NCI-H1105 treated with DMSO at 0.1 percent for 48 hours (cell line): ENCODE results near the gene SPDEF.

Experiments
- DNase-seq: peaks from one replicate; lab custom pipeline; 2025; lab: John Stamatoyannopoulos, UW

SPDEF gene

DNA sequence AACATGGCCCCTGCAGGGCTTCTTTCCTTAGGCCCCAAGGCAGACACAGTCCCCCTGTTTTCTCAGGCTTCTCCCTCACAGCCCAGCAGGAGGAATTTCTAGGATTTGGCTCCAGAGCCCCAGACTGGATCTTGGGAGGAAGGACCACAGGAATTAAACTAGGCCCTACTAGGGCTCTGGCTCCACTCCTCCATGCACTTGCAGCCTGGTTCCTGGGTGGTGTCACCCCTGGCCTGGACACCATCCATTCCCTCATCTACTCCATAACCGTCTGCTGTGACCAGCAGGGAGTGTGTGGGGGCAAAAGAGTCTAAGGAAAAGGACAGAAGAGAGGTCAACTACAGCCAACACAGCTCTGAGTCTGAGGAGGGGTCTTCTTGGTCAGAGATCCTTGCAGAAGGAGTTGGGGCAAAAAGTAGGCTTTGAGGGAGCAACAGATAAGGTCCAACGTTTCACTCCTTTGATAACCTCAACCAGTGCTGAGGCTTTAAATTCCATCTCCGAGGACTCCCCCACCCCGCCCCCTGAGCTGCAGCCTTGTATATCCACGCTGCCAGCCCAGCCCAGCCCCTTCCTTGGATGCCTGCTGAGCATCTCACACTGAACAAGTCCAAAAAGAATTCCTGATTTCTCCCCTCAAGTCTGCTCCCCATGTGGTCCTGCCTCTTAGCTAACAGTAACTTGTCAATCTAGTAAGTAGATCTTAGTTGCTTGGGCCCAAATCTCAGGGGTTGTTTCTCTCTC lies 27.9 kb upstream of the SPDEF start:
- no peak for DNase-seq

DNA sequence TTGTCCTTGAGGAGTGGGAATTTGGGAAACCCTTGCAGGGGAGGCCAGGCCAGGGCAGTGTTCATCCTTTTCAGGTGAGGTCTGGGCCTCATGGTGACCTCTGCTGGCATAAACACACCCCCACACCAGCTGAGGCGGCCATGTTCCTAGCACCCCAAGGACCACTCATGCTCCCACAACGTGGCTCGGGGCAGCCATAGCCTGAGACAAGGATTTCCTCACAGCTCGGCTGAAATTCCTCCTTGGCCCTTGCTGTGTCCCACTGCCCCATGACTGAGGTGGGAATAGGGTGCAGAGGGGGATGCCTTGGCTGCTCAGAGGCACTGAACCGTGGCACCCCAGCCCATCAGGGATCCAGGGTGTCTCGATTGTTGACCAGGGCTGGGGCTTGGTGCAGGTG lies 27.3 kb upstream of the SPDEF start:
- DNase-seq = no peak

DNA sequence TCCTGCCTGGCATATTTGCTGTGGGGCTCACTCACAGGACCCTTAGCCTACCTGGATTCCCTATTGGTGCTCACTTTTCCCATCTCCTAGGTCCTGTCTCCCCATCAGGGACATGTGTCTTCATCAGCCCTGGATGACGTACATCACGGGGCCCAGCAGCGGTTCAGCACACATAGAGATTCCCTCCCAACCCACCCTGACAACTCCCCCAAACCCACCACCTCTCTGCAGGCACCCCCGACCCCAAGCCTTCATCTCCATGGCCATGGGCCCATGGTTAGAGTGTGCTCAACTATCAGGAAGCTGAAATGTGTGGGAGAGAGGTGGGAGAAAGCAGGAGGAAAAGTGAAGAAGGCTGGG lies 25.4 kb upstream of the SPDEF start:
- DNase-seq = no peak

DNA sequence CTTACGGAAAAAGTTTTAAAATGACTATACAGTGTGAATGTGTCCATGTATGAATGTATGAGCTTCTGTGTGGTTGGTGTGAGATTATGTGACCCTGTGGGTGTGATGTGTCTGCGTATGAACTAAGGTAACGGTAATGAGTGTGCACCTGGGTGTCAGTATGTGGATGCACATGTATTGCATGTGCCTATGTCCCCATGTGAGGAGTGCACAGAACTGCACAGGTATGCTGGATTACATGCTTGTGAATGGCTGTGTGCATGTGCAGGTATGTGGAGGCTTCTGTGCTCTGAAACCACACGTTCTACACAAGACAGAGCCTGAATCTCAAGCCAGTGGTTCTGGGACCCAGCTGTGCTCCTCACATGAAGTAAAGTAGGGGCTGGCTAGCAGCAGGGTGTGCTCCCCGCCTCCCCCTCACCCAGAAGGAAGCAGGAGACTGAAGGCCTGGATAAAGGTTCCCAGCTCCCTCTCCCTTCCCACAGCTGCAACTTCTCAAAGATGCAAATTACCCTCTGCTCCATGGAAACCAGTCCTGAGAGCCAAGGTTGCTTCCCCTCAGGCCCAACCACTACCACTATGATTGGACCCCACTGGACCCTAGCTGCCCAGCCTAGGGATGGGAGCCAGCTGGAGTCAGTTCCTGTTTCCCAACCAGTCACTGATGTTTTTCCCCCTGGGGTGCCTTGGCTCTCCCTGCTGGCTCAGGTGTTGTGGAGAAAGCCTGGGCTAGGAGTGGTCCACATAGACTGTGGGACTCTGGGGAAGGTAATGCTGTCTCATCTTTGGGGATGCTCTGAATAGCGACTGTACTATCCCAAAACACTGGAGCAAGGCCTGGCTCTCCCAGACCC lies 24.8 kb upstream of the SPDEF start:
- no peak for DNase-seq

DNA sequence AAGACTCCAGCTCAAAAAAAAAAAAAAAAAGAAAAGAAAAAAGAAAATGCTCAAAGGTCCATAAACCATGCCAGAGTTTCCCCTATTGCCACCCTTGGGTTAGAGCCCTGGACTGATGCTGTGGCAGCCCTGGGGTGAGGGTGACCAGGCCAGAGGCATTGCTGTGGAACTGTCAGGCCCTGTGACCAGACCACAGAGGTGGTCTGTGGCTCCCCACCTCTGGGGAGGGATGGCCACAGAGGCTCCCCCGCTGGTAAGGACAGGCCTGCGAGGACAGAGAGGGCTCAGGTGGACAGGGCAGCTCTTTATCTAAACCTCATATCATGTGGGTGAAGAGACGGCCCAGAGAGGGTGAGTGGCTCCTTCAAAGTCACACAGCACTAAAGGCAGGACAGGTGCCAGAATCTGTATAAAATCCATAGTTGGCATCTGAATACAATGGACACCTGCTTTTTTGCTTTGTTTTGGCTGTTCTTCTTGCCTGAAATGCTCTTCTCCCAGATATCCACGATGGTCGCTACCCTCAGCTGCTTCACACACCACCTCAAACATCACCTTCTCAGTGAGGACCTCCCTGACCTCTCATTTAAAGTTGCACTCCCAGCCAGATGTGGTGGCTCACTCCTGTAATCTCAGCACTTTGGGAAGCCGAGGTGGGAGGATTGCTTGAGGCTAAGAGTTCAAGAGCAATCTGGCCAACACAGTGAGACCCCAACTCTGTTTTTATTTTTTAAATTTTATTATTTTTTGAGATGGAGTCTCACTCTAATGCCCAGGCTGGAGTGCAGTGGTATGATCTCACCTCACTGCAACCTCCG lies 22.5 kb upstream of the SPDEF start:
- no peak for DNase-seq

DNA sequence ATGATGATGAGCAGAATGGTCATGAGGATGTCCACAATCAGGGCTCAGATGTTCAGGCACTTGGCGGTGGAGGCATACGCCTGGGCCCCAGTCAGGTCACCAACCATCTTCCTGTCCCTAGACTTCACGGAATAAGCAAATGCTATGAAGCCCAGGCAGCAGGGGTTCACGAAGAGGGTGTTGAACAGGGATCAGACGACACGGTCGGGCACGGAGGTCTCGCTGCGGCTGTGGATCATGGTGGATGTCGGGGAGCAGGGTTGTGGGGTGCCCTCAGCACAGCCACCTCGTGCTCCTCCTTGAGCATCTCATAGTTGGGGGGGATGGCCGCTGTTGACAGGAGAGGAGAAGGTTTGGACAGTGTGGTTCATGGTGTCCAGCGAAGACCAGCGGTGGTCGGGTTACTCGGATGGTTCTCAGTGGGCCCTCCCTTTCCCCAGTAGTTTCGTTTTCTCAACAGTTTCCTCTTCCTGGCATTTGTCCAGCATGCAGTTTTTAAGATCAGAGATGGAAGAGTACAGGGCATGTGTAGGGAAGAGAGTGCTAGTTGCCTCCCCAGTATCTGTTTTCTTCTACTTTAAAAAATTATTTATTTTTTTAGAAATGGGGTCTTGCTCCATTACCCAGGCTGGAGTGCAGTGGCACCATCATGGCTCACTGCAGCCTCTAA lies 20.3 kb upstream of the SPDEF start:
- no peak for DNase-seq

DNA sequence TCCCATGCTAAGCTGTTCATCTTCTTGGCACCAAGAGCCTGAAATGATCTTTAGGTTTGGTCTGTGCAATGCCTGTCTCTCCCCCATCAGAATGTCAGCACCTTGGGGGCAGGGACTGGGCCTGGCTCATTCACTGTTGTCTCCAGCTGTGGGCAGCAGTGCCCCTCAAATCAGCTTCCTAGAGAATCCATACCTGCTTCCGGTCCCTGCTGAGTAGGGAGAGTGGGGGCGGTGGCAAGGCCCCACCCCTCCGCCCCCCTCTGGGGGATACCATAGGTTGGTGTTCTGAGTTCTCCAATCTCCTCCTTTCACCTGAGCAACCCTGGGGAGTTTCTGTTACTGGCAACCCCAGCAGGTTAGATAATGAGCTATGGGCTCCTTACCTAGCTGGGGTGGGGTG lies 19.2 kb upstream of the SPDEF start:
- DNase-seq = no peak

DNA sequence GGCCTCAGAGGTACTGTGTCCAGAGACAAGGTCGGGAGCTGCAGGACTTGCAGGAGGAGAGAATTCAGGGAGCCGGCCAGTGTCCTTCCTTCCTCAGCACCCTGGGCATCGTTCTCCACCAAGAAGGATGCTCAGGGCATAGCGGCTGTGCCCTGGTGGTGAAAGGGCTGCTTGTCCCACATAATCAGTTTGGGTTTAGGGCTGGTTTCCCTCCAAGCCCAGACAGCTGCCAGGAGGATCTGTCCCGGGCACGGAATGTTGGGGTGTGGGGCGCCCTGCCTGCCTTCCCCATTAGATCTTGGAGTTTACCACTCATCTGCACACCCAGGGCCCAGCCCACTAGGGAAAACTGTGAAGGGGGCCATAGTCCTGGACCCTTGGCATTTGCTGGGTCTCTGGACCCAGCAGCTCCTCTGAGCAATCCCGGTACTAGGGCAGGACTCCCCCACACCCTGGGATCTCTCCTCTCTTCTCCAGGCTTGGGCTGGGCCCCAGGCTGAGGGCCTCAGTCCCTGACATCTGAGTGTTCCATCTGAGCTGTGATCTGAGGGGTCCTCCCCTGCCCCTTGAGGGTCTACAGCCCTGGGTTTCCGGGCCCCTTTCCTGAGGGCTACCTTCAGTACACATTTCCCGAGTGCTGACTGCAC lies 18.6 kb upstream of the SPDEF start:
- no peak for DNase-seq

DNA sequence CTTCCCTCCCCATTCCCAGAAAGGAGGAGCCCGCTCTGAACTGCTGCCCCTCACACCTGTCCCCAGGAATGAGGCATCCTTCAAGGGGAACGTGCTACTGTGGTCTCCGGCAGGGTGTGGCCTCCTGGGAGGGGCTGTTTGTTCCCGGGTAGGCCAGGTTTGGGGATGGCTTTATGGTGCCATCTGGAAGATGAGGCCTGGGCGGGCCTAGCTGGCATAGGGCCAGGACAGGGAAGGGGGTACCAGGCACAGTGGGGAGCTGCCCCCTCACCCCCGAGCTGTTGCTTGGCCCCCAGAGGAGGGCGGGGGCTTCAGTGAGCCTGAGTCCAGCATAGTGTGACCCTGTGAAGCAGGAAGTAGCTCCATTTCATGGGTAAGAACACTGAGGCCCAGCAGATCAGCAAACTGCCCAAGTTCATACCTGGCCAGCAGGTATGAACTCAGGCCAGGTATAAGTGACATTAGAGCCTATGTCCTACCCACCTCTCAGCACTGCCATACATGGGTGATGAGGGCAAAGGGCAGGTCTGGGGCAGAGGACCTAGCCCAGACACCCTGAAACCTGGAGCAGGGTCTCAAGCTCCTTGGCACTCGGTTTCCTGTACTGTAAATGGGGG lies 17.5 kb upstream of the SPDEF start:
- no peak for DNase-seq

DNA sequence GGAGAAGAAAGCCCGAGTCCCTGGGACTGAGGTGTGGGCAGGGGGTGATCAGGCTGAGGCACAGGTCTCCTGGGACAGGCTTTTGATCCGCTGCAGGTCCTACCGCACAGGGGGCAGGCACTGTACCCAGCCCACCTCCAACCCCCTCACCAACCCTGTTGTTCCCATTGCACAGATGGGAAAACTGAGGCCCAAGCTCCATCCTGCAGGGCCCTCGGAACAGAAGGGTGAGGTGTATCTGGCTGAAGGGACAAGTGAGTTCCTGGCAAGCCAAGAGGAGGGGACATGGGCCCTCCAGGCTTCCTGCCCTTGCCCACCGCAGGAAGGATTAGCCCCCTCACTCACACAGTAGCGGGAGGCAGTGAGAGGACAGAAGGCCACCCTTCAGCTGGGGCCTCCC lies 16.5 kb upstream of the SPDEF start:
- no peak for DNase-seq

DNA sequence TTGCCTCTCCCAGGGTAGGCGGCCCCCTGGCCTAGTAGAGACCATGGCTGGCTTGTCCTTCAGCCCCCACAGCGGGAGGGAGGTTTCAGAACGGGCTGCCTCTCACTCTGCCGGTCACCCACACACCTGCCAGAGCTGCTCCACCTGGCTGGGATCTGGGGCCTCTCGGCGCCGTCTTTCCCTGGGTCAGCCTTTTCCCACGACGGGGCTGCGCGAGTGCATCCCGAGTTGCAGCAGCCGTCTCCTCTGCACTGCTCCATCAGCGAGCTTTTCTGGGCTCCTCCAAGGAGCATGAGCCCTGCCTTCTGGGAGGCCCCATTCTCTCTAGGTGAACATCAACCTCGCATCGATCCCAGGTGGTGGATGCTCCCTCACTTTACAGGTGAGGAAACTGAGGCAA lies 15.9 kb upstream of the SPDEF start:
- no peak for DNase-seq

DNA sequence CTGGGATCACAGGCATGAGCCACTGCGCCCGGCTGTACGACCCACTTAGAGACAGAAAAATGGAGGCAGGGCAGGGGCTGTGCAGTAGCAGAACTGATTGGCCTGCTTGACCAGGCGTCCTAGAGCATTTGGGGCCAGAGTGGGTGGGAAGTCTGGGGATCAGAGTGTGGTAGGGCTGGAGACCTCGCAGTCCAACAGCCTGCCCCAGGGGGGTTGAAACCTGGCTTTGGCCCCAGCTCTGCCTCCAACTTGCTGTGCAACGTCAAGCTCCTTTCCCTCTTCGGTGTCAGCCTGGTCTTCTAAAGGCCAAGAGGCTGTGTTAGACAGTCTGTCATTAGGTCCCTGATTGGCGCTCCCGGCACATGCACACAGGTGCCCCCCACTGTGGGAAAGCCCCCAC lies 15.3 kb upstream of the SPDEF start:
- no peak for DNase-seq

DNA sequence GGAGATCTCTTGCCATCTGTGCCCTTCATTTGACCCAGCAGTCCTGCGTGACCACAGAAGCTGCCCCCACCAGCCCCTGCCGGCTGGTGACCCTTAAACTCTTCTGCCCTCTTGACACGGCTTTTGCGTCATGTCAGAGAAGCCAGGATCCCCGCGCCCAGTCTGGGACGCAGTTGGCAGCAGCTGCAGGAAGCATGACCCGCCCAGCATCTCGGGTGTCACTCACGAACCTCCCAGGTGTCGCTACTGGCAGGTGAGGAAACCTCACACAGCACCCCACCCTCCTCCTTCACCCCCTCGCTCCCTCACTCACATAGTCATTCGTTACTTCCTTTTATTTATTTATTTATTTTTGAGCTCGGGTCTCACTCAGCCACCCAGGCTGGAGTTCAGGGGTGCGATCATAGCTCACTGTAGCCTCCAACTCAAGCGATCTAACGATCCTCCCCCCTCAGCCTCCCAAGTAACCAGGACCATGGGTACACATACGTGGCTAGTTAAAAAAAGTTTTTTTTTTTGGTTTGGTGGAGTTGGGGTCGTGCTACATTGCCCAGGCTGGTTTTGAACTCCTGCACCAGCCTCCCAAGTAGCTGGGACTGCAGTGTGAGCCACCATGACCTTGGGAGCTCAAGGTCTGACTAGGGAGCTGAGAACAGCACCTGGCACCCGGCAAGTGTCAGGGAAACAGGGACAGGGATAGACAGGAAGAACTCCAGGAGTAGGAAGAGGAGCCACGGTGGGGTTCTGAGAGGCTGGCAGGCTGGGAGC lies 14.1 kb upstream of the SPDEF start:
- no peak for DNase-seq

DNA sequence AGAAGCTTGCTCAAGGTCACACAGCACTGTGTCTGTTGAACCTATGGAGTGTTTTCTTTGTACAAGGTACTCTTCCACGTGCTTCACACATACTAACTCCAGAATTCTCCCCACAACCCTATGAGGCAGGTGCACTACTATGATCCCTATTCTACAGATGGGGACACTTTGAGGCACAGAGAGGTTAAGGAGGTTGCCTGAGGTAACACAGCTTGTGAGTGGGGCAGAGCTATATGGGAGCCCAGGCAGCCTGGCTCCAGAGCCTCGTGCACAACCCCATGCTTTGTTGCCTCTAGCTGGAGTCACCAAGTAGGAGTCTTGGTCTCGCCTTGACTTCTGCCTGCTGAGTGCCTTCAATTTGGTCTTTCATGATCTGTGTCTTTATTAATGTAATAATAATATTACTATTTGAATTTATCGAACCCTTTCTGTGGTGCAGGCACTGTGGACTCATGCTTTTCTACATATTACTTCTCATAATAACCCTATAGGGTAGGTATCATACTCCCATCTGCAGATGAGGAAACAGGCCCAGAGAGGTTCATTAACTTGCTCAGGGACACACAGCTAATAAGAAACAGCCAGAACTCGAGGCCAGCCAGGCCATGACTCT lies 13.3 kb upstream of the SPDEF start:
- DNase-seq = no peak

DNA sequence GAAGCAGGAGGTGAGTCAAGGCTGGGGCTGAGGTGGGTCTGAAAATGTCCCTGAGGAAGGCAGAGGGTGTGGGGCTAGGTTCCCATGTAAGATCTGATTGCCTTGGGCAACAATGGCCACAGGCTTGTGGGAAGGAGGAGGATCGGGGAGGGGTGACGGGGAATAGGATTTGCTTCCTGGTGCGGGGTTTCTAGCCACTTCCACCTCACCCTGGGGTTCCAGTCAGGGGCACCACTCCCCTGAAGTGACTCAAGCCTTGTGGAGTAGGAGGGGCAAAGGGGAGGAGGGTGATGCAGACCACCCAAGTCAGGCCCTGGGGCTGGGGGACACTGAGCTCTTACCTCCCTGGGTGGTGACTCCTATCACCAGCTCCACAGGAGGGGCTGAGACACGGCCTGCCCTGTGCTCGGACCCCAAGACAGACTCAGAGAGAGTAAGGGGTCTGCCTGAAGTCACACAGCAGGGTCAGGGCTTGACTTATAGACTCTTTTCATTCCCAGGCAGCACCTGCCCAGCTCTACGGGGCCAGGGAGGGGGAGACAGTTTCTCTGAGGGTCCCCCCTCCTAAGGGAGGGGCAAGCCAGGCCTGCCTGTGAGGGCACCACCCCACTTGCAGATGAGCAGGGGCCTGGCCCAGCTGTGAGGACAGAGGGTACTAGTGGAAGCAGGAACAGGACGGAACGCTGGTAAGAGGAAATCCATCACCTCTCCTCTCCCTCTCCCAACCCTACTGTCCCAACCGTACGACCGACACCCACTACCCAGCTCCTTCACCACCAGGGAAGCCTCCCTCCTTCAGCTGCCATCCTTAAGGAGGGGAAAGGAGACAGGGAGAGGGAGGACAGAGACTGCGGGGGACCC lies 12.4 kb upstream of the SPDEF start:
- DNase-seq = no peak

DNA sequence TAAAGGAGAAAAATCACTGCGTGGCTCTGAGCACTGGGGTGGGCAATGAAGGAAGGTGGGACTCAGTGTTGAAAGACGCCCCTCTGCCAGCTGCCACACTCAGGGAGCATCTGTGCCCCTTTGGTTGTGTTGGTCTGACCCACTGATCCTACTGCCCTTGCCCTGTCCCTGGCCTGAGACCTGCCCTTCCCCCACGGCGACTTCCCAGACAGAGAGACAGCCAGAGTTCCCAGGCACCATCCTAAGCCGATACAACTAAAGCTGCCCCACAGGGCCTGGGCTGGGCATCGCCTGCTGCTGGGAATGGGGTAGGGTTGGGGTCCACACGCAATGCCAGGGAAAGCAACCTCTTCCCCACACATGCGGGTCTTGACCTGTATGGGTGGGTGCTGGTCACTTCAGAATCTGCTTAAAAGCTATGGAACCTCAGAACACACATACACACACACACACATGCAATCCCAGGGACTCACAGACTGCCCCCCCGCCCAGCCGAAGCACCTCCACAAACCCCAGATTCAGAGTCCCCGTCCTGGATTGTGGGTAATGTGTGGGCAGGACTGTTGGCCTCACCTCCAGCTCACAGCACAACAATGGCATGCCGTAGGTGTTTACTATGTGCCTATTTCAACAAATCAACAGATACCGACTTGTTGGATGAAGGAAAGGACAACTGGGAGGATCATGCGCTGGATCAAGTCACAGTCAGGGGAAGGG lies 10.9 kb upstream of the SPDEF start:
- no peak for DNase-seq

DNA sequence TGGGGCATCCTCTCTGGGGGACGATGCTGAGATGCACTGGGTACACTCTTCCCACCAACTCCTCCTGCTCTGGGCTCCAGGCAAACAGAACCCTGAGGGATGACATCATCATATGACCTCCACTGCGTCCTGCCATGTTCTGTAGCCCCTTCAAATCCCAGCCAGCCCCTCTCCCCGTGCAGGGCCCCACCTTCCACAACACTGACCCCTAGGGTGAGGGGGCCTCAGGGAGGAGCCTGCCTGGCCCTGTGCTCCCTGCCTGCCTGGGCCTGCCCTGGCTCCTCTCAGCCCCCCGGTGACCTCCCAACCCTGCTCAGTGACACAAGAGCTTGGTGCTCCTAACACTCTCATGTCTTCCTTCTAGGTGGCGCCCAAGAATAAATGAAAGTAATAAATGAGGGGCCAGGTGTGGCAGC lies 9.6 kb upstream of the SPDEF start:
- no peak for DNase-seq

DNA sequence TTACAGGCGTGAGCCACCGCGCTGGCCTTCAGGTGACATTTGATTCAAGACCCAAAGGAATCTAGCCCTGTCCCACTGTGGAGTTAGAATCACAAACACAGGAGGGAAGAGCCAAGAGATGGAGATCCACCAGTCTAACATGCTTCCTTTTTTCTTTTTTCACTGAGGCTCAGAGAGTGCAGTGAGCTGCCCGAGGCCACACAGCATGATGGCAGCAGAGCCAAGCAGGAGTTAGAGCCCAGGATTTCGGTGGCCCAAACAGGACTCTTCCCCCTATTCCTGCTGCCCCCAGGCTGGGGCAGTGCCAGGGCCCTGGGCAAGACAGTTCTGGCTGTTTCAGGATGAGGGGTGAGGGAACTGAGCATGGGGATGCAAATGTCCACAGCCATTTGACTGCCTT lies 8.1 kb upstream of the SPDEF start:
- DNase-seq = no peak

DNA sequence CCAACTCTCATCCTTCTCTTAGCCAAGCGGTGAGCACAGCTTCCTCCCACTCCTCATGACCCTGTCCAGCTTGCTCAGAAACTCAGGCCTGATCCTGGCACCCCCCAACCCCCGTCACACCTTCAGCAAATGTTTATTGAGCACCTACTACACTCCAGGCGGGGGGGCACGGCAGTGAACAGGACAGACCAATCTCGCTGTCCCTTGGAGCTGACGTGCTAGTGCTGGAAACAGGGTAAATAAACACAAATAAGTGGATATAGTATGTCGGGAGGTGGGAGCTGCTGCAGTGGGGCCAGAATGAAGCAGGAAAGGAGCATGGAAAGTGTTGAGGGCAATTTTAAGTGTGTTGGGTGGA lies 7.4 kb upstream of the SPDEF start:
- DNase-seq = no peak
